IPS-15b (cell line): ENCODE results near the gene CPXM2.

ENCODE experiments used
- H3K27me3 ChIP-seq: one replicate; pipeline ENCODE4 v1.6.1; 2013; ENCODE audit warnings: low read length; ENCODE audit not compliant: control insufficient read depth, insufficient read depth
- H3K36me3 ChIP-seq: one replicate; pipeline ENCODE4 v1.6.1; 2013; ENCODE audit warnings: low read length; ENCODE audit not compliant: control insufficient read depth, insufficient read depth
- H3K4me1 ChIP-seq: one replicate; pipeline ENCODE4 v1.6.1; 2013; ENCODE audit warnings: mild to moderate bottlenecking, low read length; ENCODE audit not compliant: control insufficient read depth, insufficient read depth
- H3K4me3 ChIP-seq: one replicate; pipeline ENCODE4 v1.5.1; 2013; ENCODE audit warnings: low read depth, low read length
- H3K9ac ChIP-seq: one replicate; pipeline ENCODE4 v1.6.1; 2013; ENCODE audit warnings: low read depth, mild to moderate bottlenecking, low read length
- H3K9me3 ChIP-seq: one replicate; pipeline ENCODE4 v1.6.1; 2013; ENCODE audit warnings: mild to moderate bottlenecking, low read length; ENCODE audit not compliant: control insufficient read depth, insufficient read depth

The CPXM2 gene

DNA sequence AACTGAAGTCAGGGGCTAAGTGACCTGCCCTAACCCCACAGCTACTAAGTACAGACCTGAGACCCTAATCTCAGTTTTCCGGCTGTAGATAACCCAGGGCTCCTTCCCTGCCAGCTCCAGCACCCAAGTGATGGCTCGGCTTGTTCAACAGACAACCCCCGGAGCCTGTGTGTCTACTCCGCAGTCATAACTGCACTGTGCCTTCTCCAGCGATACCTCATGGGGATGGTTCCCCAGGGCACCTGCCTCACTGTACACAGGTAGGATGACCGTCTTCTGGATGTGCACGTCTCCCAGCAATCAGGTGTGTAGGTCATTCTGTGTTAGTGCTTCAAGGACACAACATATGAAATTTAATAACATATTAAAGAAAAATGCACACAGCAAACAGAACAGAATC lies 37.1 kb downstream of the CPXM2 start:
- Histone ChIP-seq H3K27me3 (no peaks in the 10 kb centered on the region), H3K4me3 (no peak overlapping the region), H3K4me1 (no peaks in the 10 kb centered on the region), H3K36me3 (no peaks in the 10 kb centered on the region), H3K9me3 (no peaks in the 10 kb centered on the region), H3K9ac (no peak overlapping the region)

DNA sequence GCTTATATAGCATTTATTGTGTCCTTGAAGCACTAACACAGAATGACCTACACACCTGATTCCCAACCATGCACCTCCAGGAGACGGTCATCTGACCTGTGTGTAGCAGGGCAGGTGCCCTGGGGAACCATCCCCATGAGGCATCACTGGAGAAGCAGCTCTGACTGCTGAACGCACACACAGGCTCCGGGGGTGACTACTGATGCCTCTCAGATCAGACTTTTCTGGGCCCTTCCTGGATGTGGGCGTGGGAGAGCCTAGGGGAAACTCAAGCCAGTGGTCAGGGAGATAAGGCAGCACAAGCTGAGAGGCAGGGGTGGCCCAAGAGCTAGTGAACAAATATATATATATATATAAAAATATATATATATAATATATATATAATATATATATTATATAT lies 37.6 kb downstream of the CPXM2 start:
- Histone ChIP-seq H3K36me3 (no peaks in the 10 kb centered on the region), H3K27me3 (no peaks in the 10 kb centered on the region), H3K9ac (no peak overlapping the region), H3K4me1 (no peaks in the 10 kb centered on the region), H3K9me3 (no peaks in the 10 kb centered on the region), H3K4me3 (no peak overlapping the region)

DNA sequence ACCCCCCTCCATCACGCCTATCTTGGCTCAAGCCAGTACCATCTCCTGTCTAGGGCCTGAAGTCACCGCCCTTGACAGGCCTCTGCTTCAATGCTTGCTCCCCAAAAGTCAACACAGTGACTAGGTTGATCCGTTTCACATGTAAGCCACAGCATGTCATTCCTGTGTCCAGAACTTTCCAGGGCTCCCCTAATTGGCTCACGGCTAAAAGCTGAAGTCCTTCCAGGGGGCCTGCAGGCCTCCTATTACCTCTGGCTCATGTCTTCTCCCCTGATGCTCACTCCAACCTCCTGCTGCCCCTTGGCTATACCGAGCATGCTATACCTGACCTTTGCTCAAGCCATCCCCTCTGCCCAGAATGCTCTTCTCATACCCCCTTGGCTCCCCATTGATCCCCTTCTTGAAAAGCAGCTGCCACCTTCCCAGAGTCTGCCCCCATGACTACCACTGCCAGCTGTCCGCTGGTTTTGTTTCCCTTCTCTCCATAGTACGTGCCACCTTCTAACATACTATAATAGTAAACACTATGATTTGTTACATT lies 39.1 kb downstream of the CPXM2 start:
- Histone ChIP-seq H3K27me3 (no peaks in the 10 kb centered on the region), H3K36me3 (no peaks in the 10 kb centered on the region), H3K9me3 (no peaks in the 10 kb centered on the region), H3K9ac (no peak overlapping the region), H3K4me3 (no peak overlapping the region), H3K4me1 (no peaks in the 10 kb centered on the region)

DNA sequence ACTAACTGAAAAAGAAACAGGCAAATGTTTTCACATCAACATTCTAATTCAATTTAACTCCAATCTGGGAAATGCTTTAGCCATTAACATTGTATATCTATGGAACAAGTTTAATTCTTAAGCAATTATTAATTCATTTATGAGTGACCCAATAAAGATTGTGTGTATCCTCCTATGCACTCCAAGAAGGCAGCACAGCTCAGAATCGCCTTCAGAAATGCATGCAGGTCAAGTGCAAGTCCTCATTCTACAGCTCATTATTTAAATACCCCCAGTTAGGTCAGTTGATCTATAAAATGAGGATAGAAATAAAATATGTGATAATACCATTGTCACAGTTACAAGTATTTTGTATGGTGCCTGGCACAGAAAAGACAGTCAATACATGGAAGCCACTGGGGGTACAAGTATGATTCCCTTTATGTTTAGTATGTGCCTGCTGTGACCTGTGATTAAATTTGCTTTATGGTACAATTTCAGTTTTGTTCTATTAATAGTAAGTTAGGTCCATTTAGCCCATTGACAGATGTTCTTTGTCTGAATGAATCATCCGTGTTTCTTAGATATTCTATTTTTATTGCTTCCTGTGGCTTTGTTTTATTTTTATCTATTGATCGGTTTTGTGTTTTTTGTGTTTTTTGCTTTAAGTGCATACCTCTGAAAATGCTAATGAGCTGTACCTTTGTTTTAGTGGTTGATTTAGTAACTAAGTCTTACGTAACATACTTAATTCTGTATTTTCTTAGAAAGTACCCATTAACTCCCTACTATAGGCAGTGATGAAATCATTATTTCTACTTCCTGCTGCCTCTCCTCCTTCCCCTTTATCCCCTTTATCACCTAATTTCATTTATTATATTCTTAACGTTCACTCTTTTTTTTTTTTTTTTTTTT lies 42.8 kb downstream of the CPXM2 start:
- Histone ChIP-seq H3K27me3 (no peaks in the 10 kb centered on the region), H3K4me1 (no peaks in the 10 kb centered on the region), H3K9ac (no peak overlapping the region), H3K36me3 (no peaks in the 10 kb centered on the region), H3K4me3 (no peak overlapping the region), H3K9me3 (no peaks in the 10 kb centered on the region)

DNA sequence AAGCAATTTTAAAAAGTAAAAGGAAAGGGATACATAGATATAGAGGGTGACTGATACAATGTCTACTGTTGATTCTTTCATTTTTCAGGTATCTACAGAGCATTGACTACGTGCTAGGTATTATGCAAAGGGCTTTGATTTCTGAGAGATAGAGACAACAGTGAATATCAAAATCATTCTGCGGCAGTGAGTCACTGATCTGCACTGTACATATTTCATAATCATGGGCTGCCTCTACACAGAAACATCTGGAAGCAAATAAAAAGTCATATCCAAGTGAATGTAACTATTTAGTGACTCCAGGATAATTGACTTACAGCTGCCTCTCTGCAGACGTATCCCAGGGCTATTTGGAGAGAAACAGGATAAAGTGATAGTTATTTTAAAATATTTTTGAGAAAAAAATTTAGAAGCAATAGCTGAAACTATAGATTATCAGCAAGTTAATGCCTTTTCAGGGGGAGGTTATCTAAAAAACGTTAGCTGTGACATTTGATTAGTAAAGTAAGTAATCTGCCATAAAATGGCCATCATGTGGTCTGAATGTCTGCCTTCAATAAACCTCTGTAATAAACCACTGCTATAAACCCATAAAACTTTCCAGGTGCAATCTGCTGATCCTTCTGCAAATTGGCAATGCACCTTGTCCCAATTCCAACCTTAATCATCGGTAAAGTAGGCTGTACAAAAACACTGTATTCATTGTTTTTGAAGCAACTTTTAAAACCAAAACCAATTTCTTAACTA lies 43.7 kb downstream of the CPXM2 start:
- no peaks in the 10 kb centered on the region for H3K9me3 ChIP-seq
- H3K9ac ChIP-seq: no peak overlapping the region
- no peaks in the 10 kb centered on the region for H3K27me3 ChIP-seq
- no peak overlapping the region for H3K4me3 ChIP-seq
- no peaks in the 10 kb centered on the region for H3K36me3 ChIP-seq
- H3K4me1 ChIP-seq: no peaks in the 10 kb centered on the region

DNA sequence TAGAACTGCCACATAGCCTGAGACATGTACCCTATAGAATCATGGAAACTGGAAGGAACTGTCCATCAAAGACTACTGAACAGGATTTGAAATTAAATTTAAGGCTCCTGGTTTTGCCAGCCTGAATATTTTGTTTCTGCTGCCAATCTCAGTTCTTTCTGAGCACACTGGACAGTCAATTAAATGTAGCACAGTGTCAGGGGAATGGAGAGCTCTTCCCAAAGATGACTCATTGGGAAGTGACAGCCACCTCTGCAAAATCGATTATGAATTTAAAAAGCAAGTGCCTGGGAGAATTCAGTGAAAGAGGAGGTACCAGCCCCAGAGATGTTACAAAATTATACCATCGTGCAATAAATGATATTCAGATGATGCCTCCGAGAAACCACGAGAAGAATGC lies 47.8 kb downstream of the CPXM2 start:
- H3K27me3 ChIP-seq: no peaks in the 10 kb centered on the region

DNA sequence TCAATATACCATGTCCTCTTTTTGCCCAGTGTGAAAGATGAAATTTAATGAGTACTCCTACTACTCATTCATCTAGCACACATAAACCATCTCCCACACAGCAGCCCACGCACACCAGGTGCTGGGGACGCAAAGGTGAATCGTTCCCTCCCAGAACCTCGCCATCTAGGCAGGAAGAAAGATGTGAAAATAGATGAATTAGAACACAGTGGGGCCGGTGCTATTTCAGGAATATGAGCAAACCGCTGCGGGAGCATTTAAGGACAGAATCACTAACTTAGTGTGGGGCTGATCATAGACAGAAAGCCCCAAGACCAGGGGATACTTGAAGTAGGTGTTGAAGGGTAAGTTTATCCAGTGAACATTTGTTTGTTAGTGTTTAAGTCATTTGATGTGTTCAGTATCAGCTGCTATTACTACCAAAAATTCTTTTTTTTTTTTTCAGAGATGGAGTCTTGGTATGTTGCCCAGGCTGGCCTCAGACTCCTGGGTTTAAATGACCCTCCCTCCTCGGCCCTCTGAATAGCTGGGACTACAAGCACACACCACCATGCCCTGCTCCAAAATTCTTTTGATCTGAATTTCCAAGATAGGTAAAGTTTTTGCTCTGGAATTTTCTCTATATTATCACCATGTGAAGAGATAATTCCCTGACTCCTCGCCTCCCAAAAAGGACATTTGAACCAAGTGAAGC lies 48.8 kb downstream of the CPXM2 start:
- H3K9ac ChIP-seq: no peak overlapping the region
- H3K4me3 ChIP-seq: no peak overlapping the region

More for the DNA sequence above, 47.8 kb downstream of the CPXM2 start:
- Histone ChIP-seq H3K9ac (no peak overlapping the region), H3K36me3 (no peaks in the 10 kb centered on the region), H3K4me3 (no peak overlapping the region), H3K9me3 (no peaks in the 10 kb centered on the region), H3K4me1 (peaks cover 6% of the 10 kb centered on the region)

DNA sequence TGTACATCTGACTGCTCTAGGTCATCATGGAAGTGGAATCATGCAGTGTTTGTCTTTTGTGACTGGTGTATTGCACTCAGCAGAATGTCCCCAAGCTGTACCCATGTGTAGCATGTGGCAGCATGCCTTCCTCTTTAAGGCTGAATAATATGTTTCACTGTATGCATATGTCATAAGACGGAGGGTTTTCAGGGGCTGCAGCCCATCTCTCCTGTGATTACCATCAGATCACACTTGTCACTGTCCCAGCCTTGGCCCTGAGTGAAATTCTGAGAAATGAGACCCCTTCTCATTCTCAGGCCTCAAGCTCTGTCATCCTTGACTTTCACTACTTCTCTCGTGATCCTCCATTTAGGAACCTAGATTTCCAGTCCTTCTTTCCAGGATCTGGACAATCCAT lies 50.0 kb downstream of the CPXM2 start:
- H3K27me3 ChIP-seq: no peaks in the 10 kb centered on the region
- no peaks in the 10 kb centered on the region for H3K9me3 ChIP-seq

More for the DNA sequence above, 48.8 kb downstream of the CPXM2 start:
- Histone ChIP-seq H3K27me3 (no peaks in the 10 kb centered on the region), H3K36me3 (no peaks in the 10 kb centered on the region), H3K9me3 (no peaks in the 10 kb centered on the region), H3K4me1 (peaks cover 6% of the 10 kb centered on the region)

DNA sequence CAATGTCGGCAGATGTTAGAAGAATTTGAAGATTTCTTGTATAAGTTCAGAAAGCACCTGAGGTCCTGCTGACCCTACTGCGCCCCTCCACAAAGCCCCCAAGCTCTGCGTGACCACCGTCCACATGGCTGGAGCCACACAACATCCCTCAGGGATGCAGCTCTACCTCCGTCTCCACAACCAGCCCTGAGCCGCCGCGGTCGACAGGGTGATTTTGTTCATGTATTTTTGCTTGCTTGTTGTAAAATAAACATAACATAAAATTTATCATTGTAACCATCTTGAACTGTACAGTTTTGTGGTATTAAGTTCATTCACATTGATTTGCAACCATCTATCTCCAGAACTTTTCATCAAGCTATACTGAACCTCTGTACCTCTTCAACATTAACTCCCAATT lies 50.5 kb downstream of the CPXM2 start:
- Histone ChIP-seq H3K36me3 (no peaks in the 10 kb centered on the region), H3K4me1 (peaks cover 6% of the 10 kb centered on the region), H3K4me3 (no peak overlapping the region), H3K27me3 (no peaks in the 10 kb centered on the region), H3K9me3 (no peaks in the 10 kb centered on the region), H3K9ac (no peak overlapping the region)

More for the DNA sequence above, 50.0 kb downstream of the CPXM2 start:
- Histone ChIP-seq H3K9ac (no peak overlapping the region), H3K36me3 (no peaks in the 10 kb centered on the region), H3K4me3 (no peak overlapping the region), H3K4me1 (peaks cover 6% of the 10 kb centered on the region)

DNA sequence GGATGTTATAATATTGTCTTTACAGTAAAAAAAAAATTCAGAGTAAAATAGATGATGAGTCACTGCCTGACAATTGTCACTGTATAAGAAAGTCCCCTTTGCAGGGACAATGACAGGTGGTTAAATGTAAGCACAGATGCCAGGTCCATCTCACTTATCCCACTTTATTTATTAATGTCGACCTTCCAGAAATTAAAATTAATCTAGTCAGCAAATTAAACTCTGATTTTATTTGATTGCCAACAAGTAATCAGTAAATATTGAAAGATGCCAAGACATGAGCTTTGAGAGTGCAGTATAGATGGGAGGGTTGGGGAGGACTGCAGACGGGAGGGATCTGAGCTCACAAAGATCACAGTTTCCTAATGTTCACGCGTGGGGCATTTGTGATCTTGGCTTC lies 50.9 kb downstream of the CPXM2 start:
- Histone ChIP-seq H3K9ac (no peak overlapping the region), H3K27me3 (no peaks in the 10 kb centered on the region), H3K4me3 (no peak overlapping the region), H3K4me1 (peaks cover 6% of the 10 kb centered on the region), H3K36me3 (no peaks in the 10 kb centered on the region), H3K9me3 (no peaks in the 10 kb centered on the region)

DNA sequence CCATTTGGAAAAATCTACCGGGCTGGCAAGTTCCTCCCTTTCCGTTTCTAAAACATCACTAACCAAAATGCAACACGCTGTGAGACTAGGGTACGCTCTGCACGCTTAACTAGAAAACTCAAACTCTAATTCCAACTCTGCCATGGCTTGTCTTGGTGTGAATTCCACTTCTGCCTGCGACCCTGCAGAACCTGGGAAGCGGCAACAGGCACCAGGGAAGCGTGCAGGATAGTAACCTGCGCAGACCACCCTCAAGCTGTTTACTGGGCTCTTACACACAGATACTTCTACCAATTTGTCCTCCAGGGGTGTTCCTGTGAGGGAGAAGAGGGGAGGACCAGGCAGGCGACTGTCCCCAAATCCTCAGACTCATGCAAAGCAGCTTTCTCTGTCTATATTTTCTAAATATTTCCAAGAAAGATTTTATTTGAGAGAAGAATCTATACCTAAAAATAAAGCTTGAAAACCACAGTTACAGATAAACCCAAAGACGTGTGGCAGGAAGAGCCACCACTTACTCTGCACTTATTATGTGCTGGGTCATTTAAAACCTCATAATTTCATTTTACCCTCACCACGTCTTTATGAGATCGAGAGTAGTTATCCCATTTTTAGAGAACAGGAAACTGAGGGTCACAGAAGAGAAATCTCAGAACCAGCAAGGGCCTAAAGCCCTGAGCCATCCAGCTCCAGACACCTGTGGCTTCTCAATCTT lies 52.9 kb downstream of the CPXM2 start:
- no peaks in the 10 kb centered on the region for H3K36me3 ChIP-seq
- no peak overlapping the region for H3K4me3 ChIP-seq
- no peak overlapping the region for H3K9ac ChIP-seq
- H3K9me3 ChIP-seq: no peaks in the 10 kb centered on the region
- no peaks in the 10 kb centered on the region for H3K27me3 ChIP-seq
- H3K4me1 ChIP-seq: peaks cover 6% of the 10 kb centered on the region
